ENCODE results near the gene PLPP2. TPM values are rescaled to one million over a fixed set of nuclear protein-coding genes. Genes with fewer than 3 reads are reported as not detected.

Gene PLPP2
- total RNA-seq, 3 donors from 2014 or later (not counting 1 experiment from before 2014, with no cell fraction given), result 0.85 to 6.2 (median 1.0) TPM

- peaks cover 14 to 29% of the 10 kb centered on the region in 2 donors for H3K27me3 Mint-ChIP-seq (ENCODE audit: low read depth in 2 of 2)
- ATAC-seq, result no peak
- 87% methylated on average over 14 of the region's 14 CpGs for WGBS (ENCODE audit: insufficient coverage)
- H3K36me3 Mint-ChIP-seq, result no peaks in the 10 kb centered on the region
- intact Hi-C loops (cut with micrococcal nuclease), result no loop called here
- Histone ChIP-seq H3K36me3 (ENCODE audit: control insufficient read depth, insufficient read depth, low read length) (no peaks in the 10 kb centered on the region), H3K27ac (ENCODE audit: low read length) (no peak overlapping the region), H3K4me3 (ENCODE audit: low read length) (no peak overlapping the region), H3K9me3 (ENCODE audit: control insufficient read depth, insufficient read depth, low read length) (no peaks in the 10 kb centered on the region), H3K27me3 (ENCODE audit: control insufficient read depth, insufficient read depth, low read length) (peaks cover 27% of the 10 kb centered on the region), H3K4me1 (ENCODE audit: control insufficient read depth, insufficient read depth, low read length) (peaks cover 23% of the 10 kb centered on the region)
- peaks cover 0 to 21% of the 10 kb centered on the region in 2 donors for H3K4me1 Mint-ChIP-seq
- H3K9me3 Mint-ChIP-seq, result no peaks in the 10 kb centered on the region
- H3K27ac Mint-ChIP-seq, result no peak overlapping the region
- no peak for TF ChIP-seq CTCF (IDR thresholded peaks at IDR 0.05)
- H3K4me3 Mint-ChIP-seq, result no peak overlapping the region
- no peak for DNase-seq
Measured at GRCh38 chr19:293436-294110, 2.4 kb upstream of the PLPP2 start.

- intact Hi-C loops (cut with micrococcal nuclease), result no loop called here
- WGBS (ENCODE audit: insufficient coverage), result 90% methylated on average over 4 of the region's 4 CpGs
- no peak overlapping the region for H3K4me3 Mint-ChIP-seq
Measured at GRCh38 chr19:292951-293350, 1.7 kb upstream of the PLPP2 start.

GRCh38 chr19:292281-292884 lies 1.2 kb upstream of the PLPP2 start:
- H3K36me3 ChIP-seq (ENCODE audit: control insufficient read depth, insufficient read depth, low read length), result no peaks in the 10 kb centered on the region
- H3K36me3 Mint-ChIP-seq, result no peaks in the 10 kb centered on the region
- peaks cover 28% of the 10 kb centered on the region for H3K27me3 ChIP-seq (ENCODE audit: control insufficient read depth, insufficient read depth, low read length)
- peaks cover 0 to 21% of the 10 kb centered on the region in 2 donors for H3K4me1 Mint-ChIP-seq
- H3K27ac Mint-ChIP-seq, result no peak overlapping the region
- H3K9me3 Mint-ChIP-seq, result no peaks in the 10 kb centered on the region
- H3K4me1 ChIP-seq (ENCODE audit: control insufficient read depth, insufficient read depth, low read length), result peaks cover 23% of the 10 kb centered on the region
- TF ChIP-seq CTCF (IDR thresholded peaks at IDR 0.05), result no peak
- H3K27me3 Mint-ChIP-seq (ENCODE audit: low read depth in 2 of 2), result peaks cover 14 to 29% of the 10 kb centered on the region in 2 donors
- H3K27ac ChIP-seq (ENCODE audit: low read length), result no peak overlapping the region
- no peak overlapping the region for H3K4me3 ChIP-seq (ENCODE audit: low read length)
- 92% methylated on average over 15 of the region's 15 CpGs for WGBS (ENCODE audit: insufficient coverage)
- intact Hi-C loops (cut with micrococcal nuclease), result no loop called here
- DNase-seq (no peak), ATAC-seq (no peak)
- H3K9me3 ChIP-seq (ENCODE audit: control insufficient read depth, insufficient read depth, low read length), result no peaks in the 10 kb centered on the region
- no peak overlapping the region for H3K4me3 Mint-ChIP-seq

More at GRCh38 chr19:292951-293350, 1.7 kb upstream of the PLPP2 start:
- Mint-ChIP-seq H3K4me1 (peaks cover 0 to 21% of the 10 kb centered on the region in 2 donors), H3K36me3 (no peaks in the 10 kb centered on the region), H3K27ac (no peak overlapping the region), H3K27me3 (ENCODE audit: low read depth in 2 of 2) (peaks cover 14 to 29% of the 10 kb centered on the region in 2 donors), H3K9me3 (no peaks in the 10 kb centered on the region)
- Histone ChIP-seq H3K27ac (ENCODE audit: low read length) (no peak overlapping the region), H3K27me3 (ENCODE audit: control insufficient read depth, insufficient read depth, low read length) (peaks cover 28% of the 10 kb centered on the region), H3K9me3 (ENCODE audit: control insufficient read depth, insufficient read depth, low read length) (no peaks in the 10 kb centered on the region), H3K36me3 (ENCODE audit: control insufficient read depth, insufficient read depth, low read length) (no peaks in the 10 kb centered on the region), H3K4me1 (ENCODE audit: control insufficient read depth, insufficient read depth, low read length) (peaks cover 23% of the 10 kb centered on the region), H3K4me3 (ENCODE audit: low read length) (no peak overlapping the region)
- no peak for TF ChIP-seq CTCF (IDR thresholded peaks at IDR 0.05)
- DNase-seq, result no peak
- ATAC-seq, result no peak

All from natural killer cell (primary cell).